Suprapubic skin (tissue), 4 donors: Measurements from ENCODE around the gene ARHGDIG. TPM values are rescaled to one million over a fixed set of nuclear protein-coding genes. Genes with fewer than 3 reads are reported as not detected.

Source experiments
- DNase-seq, 2 donors: peaks; one replicate each; pipeline ENCODE4 v3.0.0-alpha.2; 2019; ENCODE audit warnings: low spot score in 2 of 2
- H3K27ac ChIP-seq: fragments of 200-600 bp; sonication (generic); one replicate; pipeline ENCODE4 v1.5.1; 2019
- H3K27me3 ChIP-seq: fragments of 200-600 bp; sonication (generic); one replicate; pipeline ENCODE4 v1.5.1; 2019
- H3K36me3 ChIP-seq: fragments of 200-600 bp; sonication (generic); one replicate; pipeline ENCODE4 v1.5.1; 2019
- H3K4me1 ChIP-seq: fragments of 200-600 bp; sonication (generic); one replicate; pipeline ENCODE4 v1.5.1; 2019
- H3K4me3 ChIP-seq: fragments of 200-600 bp; sonication (generic); one replicate; pipeline ENCODE4 v1.5.1; 2019; ENCODE audit warnings: mild to moderate bottlenecking
- H3K9me3 ChIP-seq: fragments of 200-600 bp; sonication (generic); one replicate; pipeline ENCODE4 v1.5.1; 2019
- CTCF ChIP-seq, 2 donors: fragments of 200-600 bp in 1 of 2; fragments of 450-650 bp in 1 of 2; sonication (generic) in 1 of 2; IDR thresholded peaks; one replicate each; pipeline ENCODE4 v1.5.1; 2016 to 2019; ENCODE audit warnings: antibody characterized with exemption in 2 of 2, mild to moderate bottlenecking in 1 of 2, moderate library complexity in 1 of 2
- EP300 ChIP-seq: sonication (generic); formaldehyde crosslinking; IDR thresholded peaks from one replicate; pipeline ENCODE4 v1.6.1; 2017; ENCODE audit warnings: antibody characterized with exemption
- POLR2A ChIP-seq, 2 donors: fragments of 450-650 bp; IDR thresholded peaks; one replicate each; pipeline ENCODE4 v1.6.1; 2017; ENCODE audit warnings: antibody characterized with exemption in 2 of 2, mild to moderate bottlenecking in 2 of 2, moderate library complexity in 2 of 2
- POLR2AphosphoS5 ChIP-seq, 3 donors: sonication (generic); formaldehyde crosslinking; IDR thresholded peaks; one replicate each; pipeline ENCODE4 v1.6.1; 2017; ENCODE audit warnings: antibody characterized with exemption in 3 of 3
- WGBS: methylation state at CpG from one replicate; pipeline ENCODE4 v1.1.5; 2018; 5-methylcytosine and 5-hydroxymethylcytosine counted together
- total RNA-seq, 4 donors: library from RNA; depleted of rRNA; stranded (reverse); fragments of >200 nt; gene quantifications; one replicate each; pipeline ENCODE4 v1.1.0, GENCODE V29; 2016

ARHGDIG gene
- total RNA-seq, 4 donors from 2014 or later, result not detected

- Histone ChIP-seq H3K9me3 (no peaks in the 10 kb centered on the region), H3K4me3 (no peak overlapping the region), H3K4me1 (peaks cover 17% of the 10 kb centered on the region), H3K27me3 (peaks cover 27% of the 10 kb centered on the region), H3K27ac (no peak overlapping the region), H3K36me3 (peaks cover 40% of the 10 kb centered on the region)
- 94% methylated on average over 30 of the region's 48 CpGs for WGBS
- DNase-seq, result no peak
- no peak for TF ChIP-seq CTCF (IDR thresholded peaks at IDR 0.05)
- TF ChIP-seq POLR2A (IDR thresholded peaks at IDR 0.05), result no peak
- TF ChIP-seq EP300, result no peak
- no peak for TF ChIP-seq POLR2AphosphoS5 (IDR thresholded peaks at IDR 0.05)
Measured at GRCh38 chr16:285146-286055, 5.0 kb downstream of the ARHGDIG start.

GRCh38 chr16:286491-287297, 6.3 kb downstream of the ARHGDIG start:
- WGBS, result 90% methylated on average over 11 of the region's 22 CpGs
- H3K36me3 ChIP-seq, result peaks cover 53% of the 10 kb centered on the region
- no peak overlapping the region for H3K4me3 ChIP-seq
- no peak overlapping the region for H3K27ac ChIP-seq
- no peaks in the 10 kb centered on the region for H3K9me3 ChIP-seq
- H3K4me1 ChIP-seq, result peaks cover 5% of the 10 kb centered on the region
- no peak for TF ChIP-seq CTCF (IDR thresholded peaks at IDR 0.05)
- H3K27me3 ChIP-seq, result peaks cover 16% of the 10 kb centered on the region
- DNase-seq, result no peak

- no peaks in the 10 kb centered on the region for H3K9me3 ChIP-seq
- WGBS, result 77% methylated on average over 14 of the region's 16 CpGs
- TF ChIP-seq POLR2AphosphoS5 (IDR thresholded peaks at IDR 0.05), result no peak
- no peak for TF ChIP-seq POLR2A (IDR thresholded peaks at IDR 0.05)
- no peak for TF ChIP-seq CTCF (IDR thresholded peaks at IDR 0.05)
- no peak for TF ChIP-seq EP300
- no peak overlapping the region for H3K27ac ChIP-seq
- no peak for DNase-seq
- H3K36me3 ChIP-seq, result peaks cover 60% of the 10 kb centered on the region
- H3K4me1 ChIP-seq, result peaks cover 4% of the 10 kb centered on the region
- no peak overlapping the region for H3K4me3 ChIP-seq
- peaks cover 9% of the 10 kb centered on the region for H3K27me3 ChIP-seq
Measured at GRCh38 chr16:287298-287811, 7.0 kb downstream of the ARHGDIG start.

GRCh38 chr16:287981-288920, 7.9 kb downstream of the ARHGDIG start:
- TF ChIP-seq CTCF (IDR thresholded peaks at IDR 0.05), result no peak
- no peak for TF ChIP-seq EP300
- no peak for TF ChIP-seq POLR2A (IDR thresholded peaks at IDR 0.05)
- no peak for TF ChIP-seq POLR2AphosphoS5 (IDR thresholded peaks at IDR 0.05)
- H3K9me3 ChIP-seq, result no peaks in the 10 kb centered on the region
- no peaks in the 10 kb centered on the region for H3K4me1 ChIP-seq
- no peak overlapping the region for H3K4me3 ChIP-seq
- H3K27ac ChIP-seq, result no peak overlapping the region
- peaks cover 69% of the 10 kb centered on the region for H3K36me3 ChIP-seq
- 91% methylated on average over 20 of the region's 33 CpGs for WGBS
- no peak for DNase-seq
- H3K27me3 ChIP-seq, result peaks cover under 1% of the 10 kb centered on the region
